A549 (cell line): ENCODE results near the gene DLG2. TPM values are rescaled to one million over a fixed set of nuclear protein-coding genes. Genes with fewer than 3 reads are reported as not detected.

Experiments used
- ATAC-seq, 2 experiments: fragments of 200-7000 bp in 1 of 2; fragments of >200 bp in 1 of 2; cut with Nextera tagmentation in 1 of 2; cut with Tn5 transposase in 1 of 2; 3 replicates each; pipeline versions ENCODE4 v1.8.0 to v1.9.1; 2018 to 2020; ENCODE audit warnings: mild to moderate bottlenecking in 1 of 2, moderate library complexity in 1 of 2
- CTCF ChIA-PET: fragments of 300-600 bp; sonication (Branson Sonifier 250); formaldehyde crosslinking; extraction: SDS; loops from one replicate; lab custom pipeline; 2021; ENCODE audit warnings: antibody characterized with exemption, inconsistent platforms; lab: Yijun Ruan, JAX
- POLR2A ChIA-PET: fragments of 350-600 bp; formaldehyde crosslinking; extraction: SDS; loops from one replicate; lab custom pipeline; 2021; ENCODE audit warnings: antibody characterized with exemption, inconsistent platforms; lab: Yijun Ruan, JAX
- DNase-seq, 2 experiments: peaks; one replicate each; pipeline versions ENCODE4 v3.0.0 to v3.0.0-alpha.2; 2011 to 2016; ENCODE audit warnings: low read depth in 1 of 2, low spot score in 1 of 2
- FAIRE-seq: peaks from 2 replicates; lab custom pipeline; 2011; peaks lifted over from hg19 to GRCh38; lab: Jason Lieb, UNC
- H3K27ac ChIP-seq, 2 experiments: fragments of >200 bp; sonication (Bioruptor Twin); formaldehyde crosslinking; 3 replicates each; pipeline ENCODE4 v1.5.1; 2016 to 2017
- H3K4me1 ChIP-seq: fragments of >200 bp; sonication (Bioruptor Twin); formaldehyde crosslinking; 3 replicates; pipeline ENCODE4 v1.6.1; 2016
- H3K4me2 ChIP-seq: fragments of >200 bp; sonication (Bioruptor Twin); formaldehyde crosslinking; 3 replicates; pipeline ENCODE4 v1.6.1; 2016
- H3K4me3 ChIP-seq: fragments of >200 bp; sonication (Bioruptor Twin); formaldehyde crosslinking; 3 replicates; pipeline ENCODE4 v1.5.1; 2016
- H3K9me3 ChIP-seq: fragments of >200 bp; sonication (Bioruptor Twin); formaldehyde crosslinking; 3 replicates; pipeline ENCODE4 v1.6.1; 2016
- BCL3 ChIP-seq: fragments of >200 bp; sonication (Bioruptor Twin); formaldehyde crosslinking; IDR thresholded peaks from 3 replicates; pipeline ENCODE4 v1.6.1; 2016
- CEBPB ChIP-seq, 2 experiments: fragments of >200 bp in 1 of 2; sonication (Bioruptor Twin) in 1 of 2; formaldehyde crosslinking in 1 of 2; IDR thresholded peaks; 2 replicates each; pipeline ENCODE4 v1.6.1; 2012 to 2016
- CHD2 ChIP-seq: fragments of 150-350 bp; IDR thresholded peaks from 2 replicates; pipeline ENCODE4 v1.6.1; 2014; ENCODE audit warnings: low read length; ENCODE audit not compliant: partially characterized antibody
- E2F6 ChIP-seq: IDR thresholded peaks from 2 replicates; pipeline ENCODE4 v1.6.1; 2012; ENCODE audit warnings: low read depth, borderline replicate concordance
- EHF ChIP-seq: fragments of 250-450 bp; sonication (Bioruptor Pico); IDR thresholded peaks from 2 replicates; pipeline ENCODE4 v1.5.0; 2020; ENCODE audit warnings: mild to moderate bottlenecking
- ELK1 ChIP-seq: fragments of 150-350 bp; IDR thresholded peaks from 2 replicates; pipeline ENCODE4 v1.6.1; 2014; ENCODE audit warnings: low read depth, mild to moderate bottlenecking, low read length
- ESRRA ChIP-seq: fragments of 150-350 bp; IDR thresholded peaks from 2 replicates; pipeline ENCODE4 v1.6.1; 2014; ENCODE audit warnings: mild to moderate bottlenecking, low read length, borderline replicate concordance
- FOSL2 ChIP-seq, 2 experiments: fragments of 450-650 bp in 1 of 2; fragments of >200 bp in 1 of 2; sonication (Bioruptor Twin) in 1 of 2; formaldehyde crosslinking; IDR thresholded peaks; 2 replicates each; pipeline versions ENCODE4 v1.5.0 to v1.6.1; 2016 to 2020; ENCODE audit warnings: mild to moderate bottlenecking in 1 of 2, moderate library complexity in 1 of 2
- HES2 ChIP-seq: fragments of >200 bp; sonication (Bioruptor Twin); formaldehyde crosslinking; IDR thresholded peaks from 2 replicates; pipeline ENCODE4 v1.6.1; 2016
- HMGXB4 ChIP-seq: fragments of 250-450 bp; sonication (Bioruptor Pico); IDR thresholded peaks from 2 replicates; pipeline ENCODE4 v1.5.0; 2021; ENCODE audit warnings: mild to moderate bottlenecking, moderate library complexity, borderline replicate concordance
- HOXA7 ChIP-seq: fragments of 250-450 bp; sonication (Bioruptor Pico); IDR thresholded peaks from 2 replicates; pipeline ENCODE4 v1.5.0; 2020; ENCODE audit warnings: mild to moderate bottlenecking, moderate library complexity
- HOXB13 ChIP-seq: fragments of 250-450 bp; sonication (Bioruptor Pico); IDR thresholded peaks from 2 replicates; pipeline ENCODE4 v1.5.0; 2020; ENCODE audit warnings: low read depth, mild to moderate bottlenecking, moderate library complexity
- JUN ChIP-seq, 2 experiments: fragments of >200 bp; sonication (Bioruptor Twin); formaldehyde crosslinking; IDR thresholded peaks; 2 replicates in 1 of 2; 3 replicates in 1 of 2; pipeline ENCODE4 v1.6.1; 2016 to 2017
- JUNB ChIP-seq: fragments of >200 bp; sonication (Bioruptor Twin); formaldehyde crosslinking; IDR thresholded peaks from 2 replicates; pipeline ENCODE4 v1.6.1; 2016
- KDM5A ChIP-seq: fragments of 200-600 bp; sonication (generic); IDR thresholded peaks from 2 replicates; pipeline ENCODE4 v1.6.1; 2016; ENCODE audit warnings: antibody characterized with exemption, mild to moderate bottlenecking
- MAX ChIP-seq: IDR thresholded peaks from 2 replicates; pipeline ENCODE4 v1.6.1; 2012
- MYC ChIP-seq: IDR thresholded peaks from 2 replicates; pipeline ENCODE4 v1.6.1; 2012; ENCODE audit warnings: mild to moderate bottlenecking, inconsistent platforms, low read length, improper control_type of control experiment, borderline replicate concordance
- NFE2L2 ChIP-seq: fragments of 150-350 bp; conservative IDR thresholded peaks from 2 replicates; pipeline ENCODE4 v1.6.1; 2014; ENCODE audit warnings: low read length
- NPAS2 ChIP-seq: fragments of 250-450 bp; sonication (Bioruptor Pico); IDR thresholded peaks from 2 replicates; pipeline ENCODE4 v1.8.0; 2022; ENCODE audit warnings: mild to moderate bottlenecking, moderate library complexity, borderline replicate concordance
- NR3C1 ChIP-seq: fragments of >200 bp; sonication (Bioruptor Twin); formaldehyde crosslinking; IDR thresholded peaks from 3 replicates; pipeline ENCODE4 v1.6.1; 2017
- PBX3 ChIP-seq: IDR thresholded peaks from 2 replicates; pipeline ENCODE4 v1.6.1; 2012
- POLR2A ChIP-seq: IDR thresholded peaks from 2 replicates; pipeline ENCODE4 v1.6.1; 2012; ENCODE audit warnings: mild to moderate bottlenecking, low read length
- RCOR1 ChIP-seq: fragments of 150-350 bp; IDR thresholded peaks from 2 replicates; pipeline ENCODE4 v1.6.1; 2014; ENCODE audit warnings: antibody characterized with exemption, low read length, low read depth
- RNF2 ChIP-seq: fragments of 200-600 bp; sonication (generic); IDR thresholded peaks from 2 replicates; pipeline ENCODE4 v1.6.1; 2016; ENCODE audit warnings: low read depth, mild to moderate bottlenecking, antibody characterized with exemption, moderate library complexity, borderline replicate concordance
- SMC3 ChIP-seq: fragments of >200 bp; sonication (Bioruptor Twin); formaldehyde crosslinking; IDR thresholded peaks from 3 replicates; pipeline ENCODE4 v1.6.1; 2018; ENCODE audit warnings: inconsistent platforms
- USF2 ChIP-seq: fragments of 450-650 bp; IDR thresholded peaks from 2 replicates; pipeline ENCODE4 v1.6.1; 2014; ENCODE audit warnings: antibody characterized with exemption
- polyA plus RNA-seq, 4 experiments: library from polyadenylated mRNA; depleted of rRNA in 3 of 4; stranded (reverse); fragments of >200 nt; fragmentation: RNase III in 1 of 4; extraction: RNeasy Plus Mini Kit Qiagen cat#74134 plus additional on column Dnase treatment in 1 of 4; gene quantifications; 2 replicates in 3 of 4; 3 replicates in 1 of 4; pipeline ENCODE4 v1.2.3, GENCODE V29; 2011 to 2017

The DLG2 gene
- polyA plus RNA-seq, 2 of the 4 experiments (the other 2 are of a cell fraction), result 0.26 to 0.79 TPM

- TF ChIP-seq POLR2A, result no peak
- no peak for TF ChIP-seq HOXA7 (CRISPR knock-in tag)
- no peak for TF ChIP-seq RNF2
- no peak for TF ChIP-seq KDM5A
- no peak for TF ChIP-seq HMGXB4 (CRISPR knock-in tag)
- no peak for TF ChIP-seq NPAS2
- no peak for TF ChIP-seq ELK1
- TF ChIP-seq FOSL2 (IDR thresholded peaks at IDR 0.05), result no peak
- no peak for TF ChIP-seq FOSL2 (CRISPR knock-in tag; IDR thresholded peaks at IDR 0.05)
- no peak for TF ChIP-seq CHD2
- TF ChIP-seq BCL3, result no peak
- no peak for TF ChIP-seq PBX3
- no peak for TF ChIP-seq NFE2L2
- TF ChIP-seq HES2, result no peak
- TF ChIP-seq USF2, result no peak
- TF ChIP-seq RCOR1, result no peak
- TF ChIP-seq HOXB13 (CRISPR knock-in tag), result no peak
- Histone ChIP-seq H3K4me2 (no peak overlapping the region), H3K4me1 (no peaks in the 10 kb centered on the region), H3K9me3 (no peaks in the 10 kb centered on the region), H3K27ac (no peak overlapping the region), H3K4me3 (no peak overlapping the region)
- ATAC-seq (no peak), FAIRE-seq (no peak), DNase-seq (no peak)
- ChIA-PET CTCF (no interaction called here), POLR2A (no interaction called here)
Observed at GRCh38 chr11:84413549-84413948, 1213.6 kb downstream of the DLG2 start.

- ATAC-seq, result no peak
- POLR2A ChIA-PET, result no interaction called here
- DNase-seq, result no peak
- TF ChIP-seq EHF (CRISPR knock-in tag) (no peak), JUNB (no peak), ESRRA (no peak), MYC (no peak), JUN (IDR thresholded peaks at IDR 0.05) (no peak), HES2 (no peak), CEBPB (IDR thresholded peaks at IDR 0.05) (no peak), E2F6 (no peak), FOSL2 (IDR thresholded peaks at IDR 0.05) (no peak), FOSL2 (CRISPR knock-in tag; IDR thresholded peaks at IDR 0.05) (no peak), MAX (no peak), RCOR1 (no peak), NR3C1 (no peak), SMC3 (no peak)
- TF ChIP-seq, all 56 proteins: peak for 0
- Histone ChIP-seq H3K4me2 (no peak overlapping the region), H3K9me3 (no peaks in the 10 kb centered on the region), H3K27ac (no peak overlapping the region), H3K4me3 (no peak overlapping the region), H3K4me1 (no peaks in the 10 kb centered on the region)
- CTCF ChIA-PET, result interaction anchor here (1.8 kb wide), 1 partner anchor 576 kb away, joined by 5 read pairs; no protein-coding TSS in a partner anchor
- no peak for FAIRE-seq
Observed at GRCh38 chr11:84412862-84413261, 1214.3 kb downstream of the DLG2 start.
